H9 (cell line): ENCODE results near the gene PPP2R5E. TPM values are rescaled to one million over a fixed set of nuclear protein-coding genes. Genes with fewer than 3 reads are reported as not detected.

Source experiments
- DNase-seq: peaks from one replicate; pipeline ENCODE4 v3.0.0-alpha.2; 2017
- H2AFZ ChIP-seq: one replicate; pipeline ENCODE4 v1.6.1; 2013; ENCODE audit warnings: mild to moderate bottlenecking, low read length, control low read depth, moderate library complexity
- H2AK5ac ChIP-seq: 2 replicates; pipeline ENCODE4 v1.6.1; 2013; ENCODE audit warnings: low read length, control low read depth, mixed read lengths; ENCODE audit not compliant: insufficient read length
- H2BK120ac ChIP-seq: one replicate; pipeline ENCODE4 v1.6.1; 2013; ENCODE audit warnings: low read depth, mild to moderate bottlenecking, low read length, control low read depth, inconsistent platforms; ENCODE audit not compliant: poor library complexity, severe bottlenecking
- H2BK12ac ChIP-seq: 2 replicates; pipeline ENCODE4 v1.6.1; 2013; ENCODE audit warnings: low read length, control low read depth, mixed read lengths, low read depth; ENCODE audit not compliant: insufficient read length
- H2BK15ac ChIP-seq: 2 replicates; pipeline ENCODE4 v1.6.1; 2013; ENCODE audit warnings: low read depth, low read length, control low read depth
- H2BK20ac ChIP-seq: one replicate; pipeline ENCODE4 v1.6.1; 2013; ENCODE audit warnings: low read depth, mild to moderate bottlenecking, low read length, control low read depth, inconsistent platforms; ENCODE audit not compliant: poor library complexity, severe bottlenecking
- H2BK5ac ChIP-seq: 2 replicates; pipeline ENCODE4 v1.6.1; 2013; ENCODE audit warnings: low read length, control low read depth, mixed read lengths; ENCODE audit not compliant: insufficient read length
- H3K14ac ChIP-seq: 2 replicates; pipeline ENCODE4 v1.6.1; 2013; ENCODE audit warnings: low read length, control low read depth; ENCODE audit not compliant: insufficient read depth
- H3K18ac ChIP-seq: 2 replicates; pipeline ENCODE4 v1.6.1; 2013; ENCODE audit warnings: low read depth, mild to moderate bottlenecking, mixed read lengths, low read length, control low read depth; ENCODE audit not compliant: insufficient read length
- H3K23ac ChIP-seq: 2 replicates; pipeline ENCODE4 v1.6.1; 2013; ENCODE audit warnings: low read length, control low read depth, mixed read lengths, low read depth; ENCODE audit not compliant: insufficient read length
- H3K23me2 ChIP-seq: 2 replicates; pipeline ENCODE4 v1.6.1; 2013; ENCODE audit warnings: low read depth, mild to moderate bottlenecking, mixed read lengths, low read length, control low read depth; ENCODE audit not compliant: insufficient read length, poor library complexity, severe bottlenecking
- H3K27ac ChIP-seq: 2 replicates; pipeline ENCODE4 v1.5.1; 2013; ENCODE audit warnings: low read length, control low read depth, mixed read lengths, low read depth; ENCODE audit not compliant: insufficient read length
- H3K27me3 ChIP-seq: 2 replicates; pipeline ENCODE4 v1.6.1; 2013; ENCODE audit warnings: low read length, control low read depth, inconsistent platforms; ENCODE audit not compliant: insufficient read depth
- H3K4ac ChIP-seq: 2 replicates; pipeline ENCODE4 v1.6.1; 2013; ENCODE audit warnings: low read depth, mild to moderate bottlenecking, control low read depth, inconsistent platforms, low read length, moderate library complexity
- H3K4me1 ChIP-seq: 2 replicates; pipeline ENCODE4 v1.6.1; 2013; ENCODE audit warnings: low read length, control low read depth, inconsistent platforms; ENCODE audit not compliant: insufficient read depth
- H3K4me2 ChIP-seq: 2 replicates; pipeline ENCODE4 v1.6.1; 2013; ENCODE audit warnings: low read length, control low read depth, mixed read lengths; ENCODE audit not compliant: insufficient read length, insufficient read depth
- H3K56ac ChIP-seq: 2 replicates; pipeline ENCODE4 v1.6.1; 2013; ENCODE audit warnings: low read depth, mild to moderate bottlenecking, mixed read lengths, low read length, control low read depth; ENCODE audit not compliant: insufficient read length
- H3K79me1 ChIP-seq: 2 replicates; pipeline ENCODE4 v1.6.1; 2013; ENCODE audit warnings: low read depth, mild to moderate bottlenecking, moderate library complexity, low read length, control low read depth, inconsistent platforms; ENCODE audit not compliant: insufficient read depth, poor library complexity, severe bottlenecking
- H3K79me2 ChIP-seq: 2 replicates; pipeline ENCODE4 v1.6.1; 2013; ENCODE audit warnings: low read length, control low read depth, inconsistent platforms; ENCODE audit not compliant: insufficient read depth
- H3K9ac ChIP-seq: 2 replicates; pipeline ENCODE4 v1.6.1; 2013; ENCODE audit warnings: low read length, control low read depth, mixed read lengths; ENCODE audit not compliant: insufficient read length; ENCODE audit errors: extremely low read depth
- H3K9me3 ChIP-seq: one replicate; pipeline ENCODE4 v1.6.1; 2013; ENCODE audit warnings: low read depth, low read length, inconsistent platforms; ENCODE audit not compliant: control insufficient read depth
- H3T11ph ChIP-seq: one replicate; pipeline ENCODE4 v1.6.1; 2013; ENCODE audit warnings: mild to moderate bottlenecking, low read length, control low read depth, inconsistent platforms
- H4K20me1 ChIP-seq: one replicate; pipeline ENCODE4 v1.6.1; 2013; ENCODE audit not compliant: control insufficient read depth, insufficient read length, insufficient read depth
- H4K5ac ChIP-seq: 2 replicates; pipeline ENCODE4 v1.6.1; 2013; ENCODE audit warnings: low read depth, mild to moderate bottlenecking, mixed read lengths, low read length, control low read depth; ENCODE audit not compliant: insufficient read length
- H4K8ac ChIP-seq: replicated peaks from 2 replicates; pipeline ENCODE4 v1.6.1; 2013; ENCODE audit warnings: low read length, control low read depth, mixed read lengths, low read depth; ENCODE audit not compliant: insufficient read length
- H4K91ac ChIP-seq: 2 replicates; pipeline ENCODE4 v1.6.1; 2013; ENCODE audit warnings: low read depth, mild to moderate bottlenecking, moderate library complexity, mixed read lengths, low read length, control low read depth; ENCODE audit not compliant: insufficient read length
- H3K27ac Mint-ChIP-seq, 3 experiments: 2 replicates in 2 of 3; 3 replicates in 1 of 3; pipeline ENCODE4 v1.8.0; 2020 to 2021; ENCODE audit warnings: mixed read lengths in 3 of 3, mild to moderate bottlenecking in 1 of 3, moderate library complexity in 1 of 3
- H3K27me3 Mint-ChIP-seq: 2 replicates; pipeline ENCODE4 v1.8.0; 2021; ENCODE audit warnings: low read depth, mild to moderate bottlenecking, moderate library complexity, mixed read lengths
- H3K36me3 Mint-ChIP-seq, 3 experiments: 2 replicates in 2 of 3; 3 replicates in 1 of 3; pipeline ENCODE4 v1.8.0; 2020 to 2021; ENCODE audit warnings: low read depth in 3 of 3, mixed read lengths in 3 of 3; ENCODE audit not compliant: insufficient read depth in 1 of 3
- H3K4me1 Mint-ChIP-seq, 2 experiments: 2 replicates each; pipeline ENCODE4 v1.8.0; 2020; ENCODE audit warnings: mixed read lengths in 2 of 2
- H3K4me3 Mint-ChIP-seq, 2 experiments: 2 replicates in 1 of 2; 3 replicates in 1 of 2; pipeline ENCODE4 v1.8.0; 2020 to 2021; ENCODE audit warnings: mild to moderate bottlenecking in 2 of 2, mixed read lengths in 2 of 2, moderate library complexity in 1 of 2
- H3K9me3 Mint-ChIP-seq, 2 experiments: 2 replicates in 1 of 2; 3 replicates in 1 of 2; pipeline ENCODE4 v1.8.0; 2020; ENCODE audit warnings: mild to moderate bottlenecking in 2 of 2, mixed read lengths in 2 of 2, moderate library complexity in 1 of 2
- CTCF ChIP-seq: fragments of 200-600 bp; sonication (generic); conservative IDR thresholded peaks from 3 replicates; pipeline ENCODE4 v1.8.0; 2021; ENCODE audit warnings: antibody characterized with exemption, mild to moderate bottlenecking
- WGBS: extraction: QIAGEN DNeasy Blood & Tissue Kit; methylation state at CpG from one replicate; pipeline ENCODE4 v1.1.7; 2013; ENCODE audit warnings: missing lambda C conversion rate, low lambda C conversion rate, mixed read lengths; ENCODE audit not compliant: insufficient read length; ENCODE audit errors: extremely low coverage; 5-methylcytosine and 5-hydroxymethylcytosine counted together
- total RNA-seq: library from RNA; stranded (reverse); gene quantifications from 2 replicates; pipeline ENCODE4 v1.2.1, GENCODE V29; 2021

The PPP2R5E gene
- total RNA-seq, 1 experiment from 2014 or later, result 65.8 TPM

- no peak overlapping the region for H3K9ac ChIP-seq
- no peak for DNase-seq
- no peak overlapping the region for H3K4ac ChIP-seq
- no peak overlapping the region for H2AK5ac ChIP-seq
- no peaks in the 10 kb centered on the region for H3K9me3 ChIP-seq
- H4K5ac ChIP-seq, result no peak overlapping the region
- no peak overlapping the region for H2BK120ac ChIP-seq
- no peak overlapping the region for H3K14ac ChIP-seq
- WGBS, result 100% methylated on average over 1 of the region's 3 CpGs
- no peaks in the 10 kb centered on the region; the same call in 1 of the 2 replicates for H3K4me1 ChIP-seq
- no peak overlapping the region for H3K56ac ChIP-seq
- no peak overlapping the region for H2AFZ ChIP-seq
- no peak overlapping the region for H2BK15ac ChIP-seq
- no peak overlapping the region for H2BK5ac ChIP-seq
- H3K23ac ChIP-seq, result no peak overlapping the region
- Mint-ChIP-seq H3K27me3 (no peaks in the 10 kb centered on the region), H3K9me3 (no peaks in the 10 kb centered on the region), H3K4me1 (no peaks in the 10 kb centered on the region), H3K4me3 (no peak overlapping the region), H3K36me3 (peaks cover 5 to 9% (median 9%) of the 10 kb centered on the region in 3 experiments; a peak in 5 of 7 replicates), H3K27ac (0 out of 7 replicates have a peak overlapping the region, but pooled peaks of 1 of the 3 experiments have one; percentile 1)
- H2BK12ac ChIP-seq, result no peak overlapping the region
- H3K79me2 ChIP-seq, result no peaks in the 10 kb centered on the region; the same call in 1 of the 2 replicates
- H3K18ac ChIP-seq, result no peak overlapping the region
- no peaks in the 10 kb centered on the region for H4K20me1 ChIP-seq
- no peaks in the 10 kb centered on the region for H3K79me1 ChIP-seq
- H2BK20ac ChIP-seq, result no peak overlapping the region
- H3K4me2 ChIP-seq, result no peak overlapping the region
- TF ChIP-seq CTCF, result no peak
- H4K8ac ChIP-seq, result no peak overlapping the region
- no peak overlapping the region for H3T11ph ChIP-seq
- H3K27ac ChIP-seq, result no peak overlapping the region
- no peak overlapping the region for H4K91ac ChIP-seq
- H3K27me3 ChIP-seq, result no peaks in the 10 kb centered on the region
- H3K23me2 ChIP-seq, result no peaks in the 10 kb centered on the region
Observed at GRCh38 chr14:63443988-63444387, 99.2 kb downstream of the PPP2R5E start.
